Gastroesophageal sphincter (tissue), 3 donors: ENCODE measurements around the gene LY9.

ENCODE experiments used
- CTCF ChIP-seq, 4 experiments: fragments of 200-600 bp in 2 of 4; fragments of 450-650 bp in 2 of 4; sonication (generic) in 1 of 4; IDR thresholded peaks; one replicate each; pipeline ENCODE4 v1.5.1; 2017 to 2019; ENCODE audit warnings: antibody characterized with exemption in 4 of 4, mild to moderate bottlenecking in 2 of 4, moderate library complexity in 2 of 4
- POLR2AphosphoS5 ChIP-seq: sonication (generic); formaldehyde crosslinking; IDR thresholded peaks from one replicate; pipeline ENCODE4 v1.6.1; 2017; ENCODE audit warnings: antibody characterized with exemption

- TF ChIP-seq POLR2AphosphoS5 (no peak), CTCF (IDR thresholded peaks at IDR 0.05) (no peak)
Measured at GRCh38 chr1:160866001-160866694, 70.2 kb downstream of the LY9 start.
